Subcutaneous abdominal adipose tissue (tissue), 5 donors: ENCODE results near the gene KLHL5.
"Not testable (repeated sequence)": the region's sequence is repeated elsewhere in the genome, so short reads cannot be mapped to it uniquely, and the experiment has no call there.

Source experiments
- H3K27ac ChIP-seq: one replicate; pipeline ENCODE4 v1.7.0; 2013; ENCODE audit warnings: low read depth, mild to moderate bottlenecking, inconsistent platforms, low read length, moderate library complexity
- H3K27me3 ChIP-seq, 5 donors: one replicate each; pipeline ENCODE4 v1.7.0; 2013; ENCODE audit warnings: low read length in 5 of 5, inconsistent platforms in 1 of 5; ENCODE audit not compliant: control insufficient read depth in 5 of 5, insufficient read depth in 4 of 5
- H3K36me3 ChIP-seq, 5 donors: one replicate each; pipeline ENCODE4 v1.7.0; 2013; ENCODE audit warnings: low read length in 5 of 5; ENCODE audit not compliant: control insufficient read depth in 5 of 5, insufficient read depth in 5 of 5
- H3K4me1 ChIP-seq, 5 donors: one replicate each; pipeline ENCODE4 v1.7.0; 2013; ENCODE audit warnings: low read length in 5 of 5, mild to moderate bottlenecking in 3 of 5, moderate library complexity in 1 of 5; ENCODE audit not compliant: control insufficient read depth in 5 of 5, insufficient read depth in 5 of 5
- H3K4me3 ChIP-seq, 5 donors: one replicate each; pipeline ENCODE4 v1.7.0; 2013; ENCODE audit warnings: low read length in 5 of 5, low read depth in 1 of 5
- H3K9ac ChIP-seq, 5 donors: one replicate each; pipeline ENCODE4 v1.7.0; 2013; ENCODE audit warnings: low read length in 5 of 5, mild to moderate bottlenecking in 4 of 5, moderate library complexity in 3 of 5
- H3K9me3 ChIP-seq, 5 donors: one replicate each; pipeline ENCODE4 v1.7.0; 2013; ENCODE audit warnings: low read length in 5 of 5; ENCODE audit not compliant: control insufficient read depth in 5 of 5
- donor health status: healthy.
- donor health status: healthy.
- donor health status: healthy.
- donor health status: healthy.
- donor health status: healthy.

KLHL5 gene

GRCh38 chr4:39029752-39030694 lies 32.0 kb upstream of the KLHL5 start:
- peak overlapping the region in 1 of 5 donors; percentile 37 for H3K9ac ChIP-seq

GRCh38 chr4:39030725-39031124 lies 31.3 kb upstream of the KLHL5 start:
- Histone ChIP-seq H3K4me1 (peaks cover 0 to 22% (median 0%) of the 10 kb centered on the region in 5 donors), H3K4me3 (no peak overlapping the region), H3K27me3 (no peaks in the 10 kb centered on the region), H3K27ac (peak overlapping the region; percentile 60), H3K9me3 (no peaks in the 10 kb centered on the region), H3K36me3 (no peaks in the 10 kb centered on the region), H3K9ac (peak overlapping the region in 1 of 5 donors; percentile 37)

More at GRCh38 chr4:39029752-39030694, 32.0 kb upstream of the KLHL5 start:
- no peaks in the 10 kb centered on the region for H3K9me3 ChIP-seq
- H3K27ac ChIP-seq = peak overlapping the region; percentile 60
- no peak overlapping the region for H3K4me3 ChIP-seq
- H3K36me3 ChIP-seq = no peaks in the 10 kb centered on the region
- H3K27me3 ChIP-seq = no peaks in the 10 kb centered on the region
- peaks cover 0 to 27% (median 0%) of the 10 kb centered on the region in 5 donors for H3K4me1 ChIP-seq

GRCh38 chr4:39031590-39032020 lies 30.4 kb upstream of the KLHL5 start:
- H3K4me3 ChIP-seq, H3K36me3 ChIP-seq, H3K9me3 ChIP-seq, H3K9ac ChIP-seq, H3K27me3 ChIP-seq: not testable (repeated sequence)
- Histone ChIP-seq H3K27ac (peak overlapping the region; percentile 13), H3K4me1 (peaks cover 0 to 20% (median 0%) of the 10 kb centered on the region in 5 donors)

- Histone ChIP-seq H3K4me1 (peaks cover 0 to 20% (median 0%) of the 10 kb centered on the region in 5 donors), H3K9ac (no peak within 1 kb of the TSS), H3K9me3 (no peaks in the 10 kb centered on the region), H3K4me3 (no peak within 1 kb of the TSS), H3K36me3 (no peaks in the 10 kb centered on the region), H3K27me3 (no peaks in the 10 kb centered on the region), H3K27ac (peak within 1 kb of the TSS; percentile 13)
Measured at GRCh38 chr4:39032218-39033085, 29.6 kb upstream of the KLHL5 start, which contains the start of gene TMEM156. Gene TMEM156 (minus strand): TSS chr4:39032409. CDS start chr4:39032313, 96 bp downstream.

GRCh38 chr4:39036172-39036571 lies 25.9 kb upstream of the KLHL5 start:
- Histone ChIP-seq H3K27ac (no peak overlapping the region), H3K4me1 (peaks cover 0 to 9% (median 0%) of the 10 kb centered on the region in 5 donors), H3K27me3 (no peaks in the 10 kb centered on the region), H3K36me3 (no peaks in the 10 kb centered on the region), H3K9ac (no peak overlapping the region), H3K9me3 (no peaks in the 10 kb centered on the region), H3K4me3 (no peak overlapping the region)

GRCh38 chr4:39037491-39037825 lies 24.6 kb upstream of the KLHL5 start:
- H3K36me3 ChIP-seq = no peaks in the 10 kb centered on the region
- H3K9me3 ChIP-seq = no peaks in the 10 kb centered on the region
- no peak overlapping the region for H3K27ac ChIP-seq
- no peaks in the 10 kb centered on the region for H3K27me3 ChIP-seq
- H3K4me3 ChIP-seq = no peak overlapping the region
- H3K4me1 ChIP-seq = peaks cover 0 to 4% (median 2%) of the 10 kb centered on the region in 5 donors
- no peak overlapping the region for H3K9ac ChIP-seq

- Histone ChIP-seq H3K4me1 (peaks cover 0 to 5% (median 3%) of the 10 kb centered on the region in 5 donors), H3K27ac (no peak overlapping the region), H3K27me3 (no peaks in the 10 kb centered on the region), H3K9ac (no peak overlapping the region), H3K4me3 (no peak overlapping the region), H3K36me3 (no peaks in the 10 kb centered on the region), H3K9me3 (no peaks in the 10 kb centered on the region)
Measured at GRCh38 chr4:39037941-39038340, 24.1 kb upstream of the KLHL5 start.

GRCh38 chr4:39039108-39039507 lies 22.9 kb upstream of the KLHL5 start:
- no peaks in the 10 kb centered on the region for H3K9me3 ChIP-seq
- no peak overlapping the region for H3K27ac ChIP-seq
- no peak overlapping the region for H3K4me3 ChIP-seq
- no peaks in the 10 kb centered on the region for H3K36me3 ChIP-seq
- H3K27me3 ChIP-seq = no peaks in the 10 kb centered on the region
- H3K9ac ChIP-seq = no peak overlapping the region
- H3K4me1 ChIP-seq = peaks cover 2 to 14% (median 10%) of the 10 kb centered on the region in 5 donors

GRCh38 chr4:39042366-39042765 lies 19.7 kb upstream of the KLHL5 start:
- Histone ChIP-seq H3K4me3 (no peak overlapping the region), H3K27ac (peak overlapping the region; percentile 96), H3K4me1 (peaks cover 4 to 29% (median 23%) of the 10 kb centered on the region in 5 donors), H3K9ac (peak overlapping the region in 2 of 5 donors; percentile 23 to 26), H3K9me3 (no peaks in the 10 kb centered on the region), H3K36me3 (no peaks in the 10 kb centered on the region), H3K27me3 (no peaks in the 10 kb centered on the region)
